GM23338 (cell line): ENCODE data around the gene SLC23A2. TPM values are rescaled to one million over a fixed set of nuclear protein-coding genes. Genes with fewer than 3 reads are reported as not detected.

Experiments
- ATAC-seq: fragments of 200-7000 bp; cut with Tn5 transposase; 3 replicates; pipeline ENCODE4 v1.9.1; 2020
- DNase-seq: peaks from one replicate; pipeline ENCODE4 v3.0.0-alpha.2; 2015; ENCODE audit warnings: low spot score
- H2AFZ ChIP-seq: fragments of 200-600 bp; sonication (generic); 2 replicates; pipeline ENCODE4 v1.8.0; 2016; ENCODE audit warnings: antibody characterized with exemption, mild to moderate bottlenecking, moderate library complexity
- H3F3A ChIP-seq: fragments of 200-600 bp; sonication (generic); replicated peaks from 2 replicates; pipeline ENCODE4 v1.8.0; 2017; ENCODE audit warnings: antibody characterized with exemption, mixed run types, low read depth
- H3K27ac ChIP-seq: fragments of 200-600 bp; sonication (generic); 2 replicates; pipeline ENCODE4 v1.6.1; 2016; ENCODE audit warnings: low read depth
- H3K27me3 ChIP-seq: fragments of 200-600 bp; sonication (generic); 2 replicates; pipeline ENCODE4 v1.8.0; 2016; ENCODE audit warnings: mild to moderate bottlenecking, mixed run types, moderate library complexity; ENCODE audit not compliant: insufficient read depth
- H3K36me3 ChIP-seq: fragments of 200-600 bp; sonication (generic); 2 replicates; pipeline ENCODE4 v1.8.0; 2016; ENCODE audit warnings: mild to moderate bottlenecking; ENCODE audit not compliant: insufficient read depth
- H3K4me1 ChIP-seq: fragments of 200-600 bp; sonication (generic); 2 replicates; pipeline ENCODE4 v1.8.0; 2016; ENCODE audit warnings: mild to moderate bottlenecking, moderate library complexity; ENCODE audit not compliant: insufficient read depth
- H3K4me2 ChIP-seq: fragments of 200-600 bp; sonication (generic); 2 replicates; pipeline ENCODE4 v1.7.1; 2017; ENCODE audit warnings: mixed run types
- H3K4me3 ChIP-seq: fragments of 200-600 bp; sonication (generic); 2 replicates; pipeline ENCODE4 v1.6.1; 2016; ENCODE audit warnings: mixed run types
- H3K79me2 ChIP-seq: fragments of 200-600 bp; sonication (generic); replicated peaks from 2 replicates; pipeline ENCODE4 v1.8.0; 2017; ENCODE audit warnings: mild to moderate bottlenecking; ENCODE audit not compliant: insufficient read depth
- H3K9me2 ChIP-seq: fragments of 200-600 bp; sonication (generic); 2 replicates; pipeline ENCODE4 v1.8.0; 2017; ENCODE audit not compliant: insufficient read depth
- H4K20me1 ChIP-seq: fragments of 200-600 bp; sonication (generic); replicated peaks from 2 replicates; pipeline ENCODE4 v1.8.0; 2017; ENCODE audit warnings: mild to moderate bottlenecking; ENCODE audit not compliant: insufficient read depth
- H3K27ac Mint-ChIP-seq: 2 replicates; pipeline ENCODE4 v1.8.0; 2020; ENCODE audit warnings: inconsistent platforms, mild to moderate bottlenecking, moderate library complexity, mixed read lengths
- H3K27me3 Mint-ChIP-seq: 3 replicates; pipeline ENCODE4 v1.8.0; 2022; ENCODE audit warnings: low read depth, mild to moderate bottlenecking, moderate library complexity, mixed read lengths, inconsistent platforms; ENCODE audit not compliant: insufficient read depth, poor library complexity
- H3K36me3 Mint-ChIP-seq: 3 replicates; pipeline ENCODE4 v1.8.0; 2021; ENCODE audit warnings: low read depth, mild to moderate bottlenecking, inconsistent platforms, moderate library complexity, mixed read lengths
- H3K4me1 Mint-ChIP-seq: 3 replicates; pipeline ENCODE4 v1.8.0; 2020; ENCODE audit warnings: mild to moderate bottlenecking, inconsistent platforms, mixed read lengths
- H3K4me3 Mint-ChIP-seq: 3 replicates; pipeline ENCODE4 v1.8.0; 2021; ENCODE audit warnings: moderate library complexity, mild to moderate bottlenecking, inconsistent platforms, mixed read lengths
- H3K9me3 Mint-ChIP-seq: 3 replicates; pipeline ENCODE4 v1.8.0; 2020; ENCODE audit warnings: moderate library complexity, mild to moderate bottlenecking, inconsistent platforms, mixed read lengths
- CREB1 ChIP-seq: fragments of 250-450 bp; sonication (Bioruptor Pico); IDR thresholded peaks from 2 replicates; pipeline ENCODE4 v1.5.0; 2020; ENCODE audit warnings: low read depth, mild to moderate bottlenecking, moderate library complexity
- ETS1 ChIP-seq: IDR thresholded peaks from 2 replicates; pipeline ENCODE4 v1.6.1; 2016; ENCODE audit warnings: antibody characterized with exemption
- EZH2 ChIP-seq: fragments of 200-600 bp; sonication (generic); IDR thresholded peaks from one replicate; pipeline ENCODE4 v1.8.0; 2017; ENCODE audit warnings: antibody characterized with exemption, mild to moderate bottlenecking, low read depth; ENCODE audit not compliant: unreplicated experiment
- EZH2phosphoT487 ChIP-seq: fragments of 200-600 bp; sonication (generic); IDR thresholded peaks from one replicate; pipeline ENCODE4 v1.8.1; 2018; ENCODE audit warnings: antibody characterized with exemption; ENCODE audit not compliant: unreplicated experiment
- JUNB ChIP-seq: IDR thresholded peaks from one replicate; pipeline ENCODE4 v1.6.1; 2016; ENCODE audit warnings: antibody characterized with exemption; ENCODE audit not compliant: unreplicated experiment
- NANOG ChIP-seq: IDR thresholded peaks from 2 replicates; pipeline ENCODE4 v1.6.1; 2016; ENCODE audit warnings: antibody characterized with exemption, borderline replicate concordance
- polyA plus RNA-seq: library from polyadenylated mRNA; unstranded; fragments of >200 nt; fragmentation: Nextera tagmentation; extraction: Ambion mirVana; gene quantifications from 2 replicates; pipeline ENCODE4 v1.2.1, GENCODE V29; 2016
- total RNA-seq: library from RNA; depleted of rRNA; stranded (reverse); fragments of >200 nt; shearing (Covaris generic); gene quantifications from 2 replicates; pipeline ENCODE4 v1.2.3, GENCODE V29; 2014
- TF ChIP-seq, protein P1 (sequence below): IDR thresholded peaks from one replicate; pipeline ENCODE4 v1.6.1; 2018; ENCODE audit warnings: antibody characterized with exemption; ENCODE audit not compliant: unreplicated experiment
- TF ChIP-seq, protein P2 (sequence below), 2 experiments: fragments of 200-600 bp in 1 of 2; sonication (generic) in 1 of 2; conservative IDR thresholded peaks; 2 replicates each; pipeline versions ENCODE4 v1.5.1 to v1.6.1; 2016 to 2017; ENCODE audit warnings: antibody characterized with exemption in 2 of 2, low read depth in 2 of 2, mild to moderate bottlenecking in 2 of 2, moderate library complexity in 1 of 2

SLC23A2 gene
- total and polyA plus RNA-seq, 2 experiments from 2014 or later = 4.4 to 20.2 TPM

DNA sequence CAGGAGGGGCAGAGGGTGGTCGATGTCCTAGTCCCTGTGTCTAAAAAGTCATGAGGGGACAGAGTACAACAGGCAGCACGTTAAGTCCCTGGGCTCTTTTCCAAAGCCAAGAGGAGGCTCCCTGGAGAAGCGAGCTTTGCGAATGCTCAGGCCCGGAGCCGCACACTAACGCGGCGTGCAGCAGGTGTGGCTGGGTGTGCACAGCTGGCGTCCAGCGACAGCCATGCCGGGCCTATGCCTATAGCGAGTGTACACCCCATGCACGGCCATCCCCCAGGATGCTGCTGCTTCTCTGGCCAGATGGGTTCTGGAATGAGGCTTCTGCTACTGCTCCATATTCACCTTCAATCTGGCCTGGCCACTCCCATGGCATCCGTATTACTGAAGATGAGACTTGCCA is 148.3 kb downstream of the SLC23A2 start:
- Histone ChIP-seq H3K27ac (no peak overlapping the region), H3K4me2 (no peak overlapping the region), H3K4me1 (no peaks in the 10 kb centered on the region), H3K36me3 (no peaks in the 10 kb centered on the region), H4K20me1 (no peaks in the 10 kb centered on the region), H3K27me3 (no peaks in the 10 kb centered on the region), H3K4me3 (no peak overlapping the region), H3F3A (no peaks in the 10 kb centered on the region), H2AFZ (no peak overlapping the region), H3K79me2 (no peaks in the 10 kb centered on the region), H3K9me2 (no peaks in the 10 kb centered on the region)
- no peak for ATAC-seq
- peaks cover 2% of the 10 kb centered on the region for H3K27me3 Mint-ChIP-seq
- DNase-seq = no peak
- no peak overlapping the region for H3K27ac Mint-ChIP-seq
- no peak overlapping the region for H3K4me3 Mint-ChIP-seq
- TF ChIP-seq, protein P1, sequence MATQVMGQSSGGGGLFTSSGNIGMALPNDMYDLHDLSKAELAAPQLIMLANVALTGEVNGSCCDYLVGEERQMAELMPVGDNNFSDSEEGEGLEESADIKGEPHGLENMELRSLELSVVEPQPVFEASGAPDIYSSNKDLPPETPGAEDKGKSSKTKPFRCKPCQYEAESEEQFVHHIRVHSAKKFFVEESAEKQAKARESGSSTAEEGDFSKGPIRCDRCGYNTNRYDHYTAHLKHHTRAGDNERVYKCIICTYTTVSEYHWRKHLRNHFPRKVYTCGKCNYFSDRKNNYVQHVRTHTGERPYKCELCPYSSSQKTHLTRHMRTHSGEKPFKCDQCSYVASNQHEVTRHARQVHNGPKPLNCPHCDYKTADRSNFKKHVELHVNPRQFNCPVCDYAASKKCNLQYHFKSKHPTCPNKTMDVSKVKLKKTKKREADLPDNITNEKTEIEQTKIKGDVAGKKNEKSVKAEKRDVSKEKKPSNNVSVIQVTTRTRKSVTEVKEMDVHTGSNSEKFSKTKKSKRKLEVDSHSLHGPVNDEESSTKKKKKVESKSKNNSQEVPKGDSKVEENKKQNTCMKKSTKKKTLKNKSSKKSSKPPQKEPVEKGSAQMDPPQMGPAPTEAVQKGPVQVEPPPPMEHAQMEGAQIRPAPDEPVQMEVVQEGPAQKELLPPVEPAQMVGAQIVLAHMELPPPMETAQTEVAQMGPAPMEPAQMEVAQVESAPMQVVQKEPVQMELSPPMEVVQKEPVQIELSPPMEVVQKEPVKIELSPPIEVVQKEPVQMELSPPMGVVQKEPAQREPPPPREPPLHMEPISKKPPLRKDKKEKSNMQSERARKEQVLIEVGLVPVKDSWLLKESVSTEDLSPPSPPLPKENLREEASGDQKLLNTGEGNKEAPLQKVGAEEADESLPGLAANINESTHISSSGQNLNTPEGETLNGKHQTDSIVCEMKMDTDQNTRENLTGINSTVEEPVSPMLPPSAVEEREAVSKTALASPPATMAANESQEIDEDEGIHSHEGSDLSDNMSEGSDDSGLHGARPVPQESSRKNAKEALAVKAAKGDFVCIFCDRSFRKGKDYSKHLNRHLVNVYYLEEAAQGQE = no peak
- TF ChIP-seq, protein P2, sequence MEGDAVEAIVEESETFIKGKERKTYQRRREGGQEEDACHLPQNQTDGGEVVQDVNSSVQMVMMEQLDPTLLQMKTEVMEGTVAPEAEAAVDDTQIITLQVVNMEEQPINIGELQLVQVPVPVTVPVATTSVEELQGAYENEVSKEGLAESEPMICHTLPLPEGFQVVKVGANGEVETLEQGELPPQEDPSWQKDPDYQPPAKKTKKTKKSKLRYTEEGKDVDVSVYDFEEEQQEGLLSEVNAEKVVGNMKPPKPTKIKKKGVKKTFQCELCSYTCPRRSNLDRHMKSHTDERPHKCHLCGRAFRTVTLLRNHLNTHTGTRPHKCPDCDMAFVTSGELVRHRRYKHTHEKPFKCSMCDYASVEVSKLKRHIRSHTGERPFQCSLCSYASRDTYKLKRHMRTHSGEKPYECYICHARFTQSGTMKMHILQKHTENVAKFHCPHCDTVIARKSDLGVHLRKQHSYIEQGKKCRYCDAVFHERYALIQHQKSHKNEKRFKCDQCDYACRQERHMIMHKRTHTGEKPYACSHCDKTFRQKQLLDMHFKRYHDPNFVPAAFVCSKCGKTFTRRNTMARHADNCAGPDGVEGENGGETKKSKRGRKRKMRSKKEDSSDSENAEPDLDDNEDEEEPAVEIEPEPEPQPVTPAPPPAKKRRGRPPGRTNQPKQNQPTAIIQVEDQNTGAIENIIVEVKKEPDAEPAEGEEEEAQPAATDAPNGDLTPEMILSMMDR (conservative IDR thresholded peaks at IDR 0.05; ENCODE audit: low read depth in 2 of 2) = no peak
- H3K4me1 Mint-ChIP-seq = no peaks in the 10 kb centered on the region
- H3K36me3 Mint-ChIP-seq = no peaks in the 10 kb centered on the region
- no peaks in the 10 kb centered on the region for H3K9me3 Mint-ChIP-seq

DNA sequence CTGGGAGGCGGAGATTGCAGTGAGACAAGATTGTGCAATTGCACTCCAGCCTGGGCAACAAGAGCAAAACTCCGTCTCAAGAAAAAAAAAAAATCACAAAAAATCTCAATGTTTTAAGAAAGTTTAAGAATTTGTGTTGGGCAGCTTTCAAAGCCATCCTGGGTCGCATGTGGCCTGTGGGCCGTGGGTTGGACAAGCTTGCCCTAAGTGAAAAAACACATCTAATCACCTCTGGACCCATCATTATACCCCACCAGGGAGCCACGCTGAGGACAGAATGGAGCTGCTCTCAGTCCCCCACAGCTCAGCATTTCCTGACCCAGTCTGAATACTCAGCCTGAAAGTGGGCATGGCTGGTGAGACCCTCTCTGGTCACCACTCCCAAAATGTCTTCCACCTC is 150.3 kb downstream of the SLC23A2 start:
- no peaks in the 10 kb centered on the region for H3F3A ChIP-seq
- H3K27me3 ChIP-seq = no peaks in the 10 kb centered on the region
- Mint-ChIP-seq H3K4me1 (no peaks in the 10 kb centered on the region), H3K27ac (no peak overlapping the region), H3K4me3 (no peak overlapping the region), H3K36me3 (no peaks in the 10 kb centered on the region), H3K9me3 (no peaks in the 10 kb centered on the region), H3K27me3 (peaks cover 2% of the 10 kb centered on the region)
- no peak overlapping the region for H2AFZ ChIP-seq
- no peaks in the 10 kb centered on the region; the same call in 1 of the 2 replicates for H4K20me1 ChIP-seq
- H3K4me3 ChIP-seq = no peak overlapping the region
- H3K4me2 ChIP-seq = no peak overlapping the region
- no peak for DNase-seq
- H3K27ac ChIP-seq = no peak overlapping the region
- no peaks in the 10 kb centered on the region for H3K9me2 ChIP-seq
- H3K36me3 ChIP-seq = no peaks in the 10 kb centered on the region
- H3K79me2 ChIP-seq = no peaks in the 10 kb centered on the region
- no peak for ATAC-seq
- H3K4me1 ChIP-seq = no peaks in the 10 kb centered on the region
- TF ChIP-seq ETS1 (no peak), JUNB (no peak), CREB1 (CRISPR knock-in tag) (no peak), EZH2 (no peak), EZH2phosphoT487 (no peak), NANOG (no peak)
- TF ChIP-seq, protein P1 = no peak
- TF ChIP-seq, protein P2 (conservative IDR thresholded peaks at IDR 0.05; ENCODE audit: low read depth in 2 of 2) = no peak
